GM20431 (cell line): ENCODE data around the gene PPP1CA.

ENCODE experiments used
- in situ Hi-C: fragments of 300-500 bp; cut with MseI, MboI; formaldehyde crosslinking; loops from one replicate; pipeline ENCODE4 v1.15.0; 2020; ENCODE audit warnings: low sequenced_read_pairs; ENCODE audit not compliant: unreplicated experiment

PPP1CA gene

DNA sequence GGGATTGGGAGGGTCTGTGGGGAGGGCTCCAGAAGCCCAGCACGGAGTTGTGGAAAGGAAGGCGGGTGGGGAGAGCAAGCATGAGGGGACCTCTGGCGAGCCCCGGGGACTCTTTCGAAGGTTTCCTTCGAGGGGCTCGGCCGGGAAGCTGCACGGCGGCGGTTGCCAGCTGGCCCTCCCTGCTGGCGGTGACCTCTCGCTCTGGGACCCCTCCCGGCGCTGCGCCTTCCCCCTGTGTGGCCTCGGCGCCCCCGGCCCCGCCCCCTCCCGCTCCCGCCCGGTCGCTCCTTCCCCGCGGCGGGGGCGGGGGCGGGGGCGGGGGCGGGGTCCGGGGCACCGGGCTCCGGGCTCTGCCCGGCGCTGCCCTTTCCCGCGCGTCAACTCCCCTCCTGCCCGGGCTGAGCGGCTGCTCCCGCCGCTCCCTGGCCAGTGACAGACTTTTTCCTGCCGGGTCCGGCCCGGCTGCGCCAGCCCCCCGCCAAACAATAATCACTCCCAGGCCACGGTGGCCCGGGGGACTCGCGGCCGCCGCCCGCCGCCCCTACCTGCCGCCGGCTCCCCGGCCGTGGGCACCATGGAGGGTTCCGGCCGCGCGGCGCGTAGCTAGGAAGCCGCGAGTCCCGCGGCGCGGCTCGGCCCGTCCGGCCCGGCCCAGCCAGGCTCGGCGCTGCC, 29.2 kb downstream of the PPP1CA start:
- in situ Hi-C loops: no loop called here

DNA sequence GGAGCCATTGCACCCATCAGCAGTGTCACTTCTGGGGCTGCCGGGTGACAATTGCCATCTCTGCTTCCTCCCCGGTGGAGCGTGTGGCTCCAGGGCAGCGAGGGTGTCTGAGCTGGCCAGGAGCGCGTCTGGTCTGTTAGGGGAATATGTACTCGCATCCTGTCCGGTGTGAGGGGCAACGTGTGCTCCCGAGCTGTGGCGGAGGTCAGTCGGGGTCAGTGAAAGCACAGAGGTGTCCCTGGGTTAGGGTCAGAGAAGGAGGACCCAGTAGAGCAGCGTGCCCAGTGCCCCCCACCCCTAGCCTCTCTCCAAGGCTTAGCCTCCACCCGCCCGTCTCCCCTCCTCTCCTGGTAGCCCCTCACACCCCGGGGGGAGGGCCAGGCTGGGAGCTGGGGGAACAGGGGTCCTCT, 29.7 kb downstream of the PPP1CA start:
- in situ Hi-C loops: no loop called here

GRCh38 chr11:67371189-67371910, 30.3 kb downstream of the PPP1CA start:
- in situ Hi-C loops: no loop called here

DNA sequence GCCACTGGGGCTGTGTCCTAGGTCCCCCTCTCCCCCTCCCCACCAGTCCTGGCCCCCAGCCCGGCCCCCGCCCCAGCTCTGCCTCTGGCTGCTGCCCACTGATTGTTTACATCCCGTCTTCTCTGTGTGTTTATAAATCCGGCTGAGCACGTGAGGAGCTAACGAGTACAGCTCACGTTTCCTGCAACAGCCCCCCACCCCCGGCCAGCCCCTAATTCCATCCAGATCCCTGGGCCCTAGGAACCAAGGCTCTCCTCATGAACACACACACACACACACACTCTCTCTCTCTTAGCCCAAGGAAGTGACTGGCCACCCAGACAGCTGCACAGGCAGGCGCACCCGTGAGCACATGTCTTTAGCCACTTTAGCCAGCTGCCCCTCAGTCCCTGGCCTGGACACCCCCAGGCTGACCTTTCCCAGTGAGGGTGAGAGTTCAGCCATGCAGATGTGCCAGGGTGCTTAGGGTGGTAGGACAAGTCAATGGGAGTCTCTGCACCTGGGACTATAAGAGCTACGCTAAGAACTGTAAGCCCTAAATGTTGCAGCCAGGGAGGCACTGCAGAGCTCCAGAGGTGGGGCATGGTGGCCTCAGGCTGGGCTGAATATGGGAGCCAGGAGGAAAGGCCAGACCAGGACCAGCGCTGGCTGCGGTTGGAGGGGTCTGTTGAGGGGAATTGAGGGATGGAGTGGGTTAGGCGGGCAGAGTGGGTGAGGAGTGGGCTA, 31.1 kb downstream of the PPP1CA start:
- in situ Hi-C loops: no loop called here

DNA sequence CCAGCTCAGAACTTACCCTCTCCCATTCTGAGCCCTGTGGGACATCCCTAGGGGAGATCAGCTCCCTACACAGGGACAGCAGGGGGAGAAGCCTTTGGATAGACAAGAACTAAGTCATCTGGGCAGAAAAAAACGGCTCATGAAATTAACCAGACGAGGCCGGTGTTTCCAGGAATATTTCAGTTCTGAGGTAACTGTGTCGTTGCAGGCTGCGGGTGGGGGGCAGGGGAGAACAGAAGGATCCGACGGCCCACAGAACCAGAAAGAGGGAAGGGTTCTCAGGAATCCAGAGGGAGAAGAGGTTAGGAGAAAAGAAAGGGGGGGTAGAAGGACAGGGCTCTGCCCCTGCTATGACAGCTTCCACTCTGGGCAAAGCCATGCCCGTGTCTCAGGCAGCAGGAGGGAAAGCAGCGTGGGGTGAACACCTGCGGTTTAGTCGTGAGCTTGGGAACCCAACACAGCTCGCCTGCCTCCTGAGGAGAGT, 31.8 kb downstream of the PPP1CA start:
- in situ Hi-C loops: no loop called here

DNA sequence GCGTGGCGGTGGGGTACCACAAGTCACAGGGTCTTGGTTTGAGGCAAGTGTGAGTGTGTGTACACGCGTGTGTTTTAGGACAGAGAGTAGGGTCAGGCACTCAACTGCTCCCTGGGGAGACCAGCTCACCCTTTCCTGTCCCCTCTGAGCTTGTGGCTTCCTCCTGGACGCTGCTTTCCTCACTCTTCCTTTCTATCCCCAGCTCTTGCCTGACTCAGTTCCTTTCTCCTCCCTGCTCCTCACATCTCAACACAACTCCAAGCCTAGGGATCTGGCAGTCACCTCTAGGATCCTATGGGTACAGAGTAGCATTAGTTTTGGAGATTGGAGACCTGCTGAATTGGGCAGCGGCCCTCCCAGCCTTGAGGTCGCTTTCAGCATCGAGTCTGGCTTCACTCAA, 32.4 kb downstream of the PPP1CA start:
- in situ Hi-C loops: no loop called here

DNA sequence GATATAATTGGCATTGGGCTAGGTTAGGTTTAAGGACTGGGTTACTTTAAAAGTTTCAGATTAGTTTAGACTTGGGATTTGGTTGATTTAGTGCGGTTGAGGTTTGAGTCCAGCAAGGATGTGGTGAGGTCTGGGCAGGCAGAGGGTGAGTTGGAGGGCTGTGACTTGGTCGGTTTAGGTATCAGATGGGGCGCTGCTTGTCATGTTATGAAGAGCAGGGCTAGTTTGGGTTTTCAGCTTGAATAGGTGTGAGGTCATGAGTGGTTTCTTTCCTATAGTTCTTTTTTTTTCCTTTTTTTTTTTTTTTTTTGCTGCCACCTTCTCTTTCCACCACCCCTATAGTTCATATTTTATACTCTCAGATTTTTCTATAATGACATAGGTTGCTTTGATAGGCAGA, 33.0 kb downstream of the PPP1CA start:
- in situ Hi-C loops: no loop called here

GRCh38 chr11:67367761-67368227, 33.9 kb downstream of the PPP1CA start:
- in situ Hi-C loops: no loop called here

DNA sequence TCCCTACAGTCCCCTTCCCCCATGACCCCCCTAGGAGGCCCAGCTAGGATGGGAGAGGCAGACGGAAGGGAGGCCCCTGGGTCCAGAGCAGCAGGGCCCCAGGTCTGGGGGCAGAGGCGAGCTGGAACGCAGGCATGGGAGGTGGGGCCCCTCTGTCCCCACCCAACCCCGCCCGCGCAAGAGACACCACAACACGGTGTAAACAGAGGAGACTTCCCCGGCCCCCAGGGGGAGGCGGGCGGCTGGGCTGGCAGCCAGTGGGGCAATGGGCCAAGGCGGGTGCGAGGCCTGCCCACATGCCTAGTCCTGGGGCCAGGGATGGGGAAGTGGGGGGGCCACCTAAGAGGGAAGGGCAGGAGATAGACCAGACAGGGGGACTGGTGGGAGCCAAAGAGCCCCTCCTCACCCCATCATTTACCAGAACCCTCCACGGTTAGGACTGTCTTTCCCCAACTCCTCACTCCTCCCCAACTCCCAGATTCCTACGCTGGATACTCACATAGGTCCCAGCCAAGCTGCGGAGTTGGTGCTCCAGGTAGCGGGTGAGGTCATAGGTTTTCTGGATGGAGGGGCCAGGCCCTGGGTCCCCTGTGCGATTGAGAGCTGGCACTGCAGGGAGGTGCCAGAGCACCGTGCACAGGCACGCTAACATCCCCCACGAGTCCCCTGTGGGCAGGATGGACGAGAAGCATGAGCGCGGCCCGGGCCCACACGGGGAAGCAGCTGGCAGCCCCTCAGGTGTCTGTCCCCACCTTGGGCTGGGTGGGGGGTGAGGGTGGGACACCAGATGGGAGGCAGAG, 34.5 kb downstream of the PPP1CA start:
- in situ Hi-C loops: no loop called here

GRCh38 chr11:67366546-67366945, 35.1 kb downstream of the PPP1CA start:
- in situ Hi-C loops: no loop called here

DNA sequence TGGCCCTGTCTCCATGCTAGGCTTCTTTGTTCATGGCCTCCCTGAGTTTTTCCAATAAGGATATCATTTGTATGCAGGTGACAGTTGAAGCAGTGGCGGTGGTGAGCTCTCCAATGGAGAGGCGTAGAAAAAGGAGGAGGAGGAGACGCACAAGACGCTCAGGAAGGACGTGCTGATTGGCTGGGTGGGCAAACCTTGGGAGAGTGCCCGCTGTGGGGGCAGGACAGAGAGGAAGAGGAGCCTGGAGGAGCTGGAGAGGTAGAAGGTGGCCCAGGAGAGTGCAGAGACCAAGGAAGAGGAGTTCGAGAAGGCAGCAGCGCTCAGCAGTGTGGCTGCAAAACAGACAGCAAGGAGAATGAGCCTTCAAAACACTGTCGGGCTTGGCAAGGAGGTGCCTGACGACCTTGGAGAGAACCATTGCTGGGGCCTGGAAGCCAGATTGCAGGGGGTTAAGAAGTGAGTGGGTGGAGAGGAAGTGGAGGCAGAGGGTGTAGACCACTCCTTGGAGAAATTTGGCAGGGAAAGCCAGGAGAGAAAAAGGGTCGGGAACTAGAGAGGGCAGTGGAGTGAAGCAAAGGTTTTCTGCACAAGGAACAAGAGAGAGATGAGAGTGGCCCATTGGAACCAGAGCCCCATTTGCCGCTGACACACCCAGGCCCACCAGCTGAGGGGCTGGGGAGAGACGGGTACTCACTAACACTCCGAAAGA, 35.8 kb downstream of the PPP1CA start:
- in situ Hi-C loops: no loop called here

GRCh38 chr11:67364783-67365722, 36.6 kb downstream of the PPP1CA start:
- in situ Hi-C loops: no loop called here

GRCh38 chr11:67364169-67364568, 37.5 kb downstream of the PPP1CA start:
- in situ Hi-C loops: no loop called here

GRCh38 chr11:67357831-67358670, 43.6 kb downstream of the PPP1CA start:
- in situ Hi-C loops: no loop called here

DNA sequence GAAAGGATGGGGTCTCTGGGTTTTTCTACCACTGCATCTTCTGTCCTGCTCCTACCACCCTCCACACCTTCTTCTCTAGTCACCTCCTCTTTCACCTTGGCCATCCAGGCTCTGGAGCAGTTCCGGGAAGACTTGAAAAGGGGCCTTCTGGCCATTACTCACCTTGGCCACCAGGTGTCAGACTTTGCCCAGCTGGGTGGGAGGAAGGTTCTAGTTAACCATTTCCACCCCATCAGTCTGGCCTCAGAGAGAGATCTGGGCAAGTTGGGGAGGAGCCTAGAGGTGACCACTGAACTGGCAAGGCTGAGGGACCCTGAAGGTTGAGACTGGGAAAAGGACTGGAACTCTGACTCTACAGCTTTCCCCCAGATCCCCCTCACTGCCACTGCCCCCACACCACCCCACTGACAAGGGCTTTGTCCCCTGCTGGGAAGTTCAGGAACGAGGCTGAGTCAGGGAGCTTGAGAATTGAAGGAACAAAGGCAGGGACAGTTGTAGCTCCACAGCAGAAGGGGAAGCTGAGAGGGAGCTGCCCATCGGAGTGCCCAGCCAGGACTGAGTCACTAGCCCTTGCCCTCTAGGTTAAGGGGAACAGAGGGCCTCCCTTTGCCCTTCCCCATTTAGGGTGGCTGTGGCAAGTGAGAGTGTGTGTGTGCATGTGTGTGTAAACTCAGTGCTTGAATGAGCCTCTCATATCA, 44.6 kb downstream of the PPP1CA start:
- in situ Hi-C loops: no loop called here

DNA sequence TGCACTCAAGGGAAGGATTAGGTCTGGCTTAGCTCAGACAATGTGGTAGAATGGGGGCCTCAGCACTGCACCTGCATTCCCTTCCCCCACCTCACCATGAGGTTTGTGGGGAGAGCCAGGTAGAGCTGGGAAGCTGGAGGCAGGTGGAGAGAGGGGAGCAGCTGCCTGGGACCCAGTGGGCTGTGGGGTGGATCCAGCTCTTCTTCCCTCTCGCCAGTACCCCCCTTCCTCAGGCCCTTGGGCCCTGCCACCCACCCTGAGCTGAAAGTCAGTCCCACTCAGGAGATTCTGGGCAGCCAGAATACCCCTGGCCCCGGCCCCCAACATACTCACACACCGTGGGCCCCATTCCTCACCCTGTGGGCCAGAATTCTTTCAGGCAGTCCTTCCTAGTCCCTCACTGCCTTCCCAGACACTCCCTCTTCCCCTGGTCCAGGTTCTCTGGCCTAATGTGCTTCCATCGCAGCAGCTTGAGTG, 45.2 kb downstream of the PPP1CA start:
- in situ Hi-C loops: no loop called here
